GM12872 (cell line): Measurements from ENCODE around the gene MMP12.

Source experiments
- TF ChIP-seq, protein P1 (sequence below): IDR thresholded peaks from 3 replicates; pipeline ENCODE4 v1.5.1; 2011; ENCODE audit warnings: low read depth, mild to moderate bottlenecking, low read length, moderate library complexity; ENCODE audit not compliant: insufficient read depth

The MMP12 gene

DNA sequence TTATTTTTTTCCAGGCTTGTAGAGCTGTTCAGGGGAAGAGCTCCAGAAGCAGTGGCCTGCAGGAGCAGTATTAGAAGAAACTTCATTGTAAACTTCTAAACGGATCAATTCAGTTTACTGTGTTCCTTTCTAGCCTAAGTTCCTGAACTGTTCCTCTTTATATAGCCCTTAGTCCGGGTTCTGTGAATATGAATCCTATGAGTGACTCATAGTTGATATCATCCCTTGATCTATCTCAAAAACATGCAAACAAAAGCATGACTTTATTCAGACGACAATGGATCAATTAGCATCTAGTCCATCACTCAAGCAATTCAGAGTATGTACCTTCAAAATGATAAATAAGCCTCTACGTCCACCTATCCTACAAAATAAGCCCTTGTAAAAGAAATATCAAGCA lies at the start of gene MMP12:
Gene MMP12, minus strand, starts transcription at position 131 of the 400 bp plus-strand sequence. Its CDS starts 45 bp downstream, at position 86.
- TF ChIP-seq, protein P1, sequence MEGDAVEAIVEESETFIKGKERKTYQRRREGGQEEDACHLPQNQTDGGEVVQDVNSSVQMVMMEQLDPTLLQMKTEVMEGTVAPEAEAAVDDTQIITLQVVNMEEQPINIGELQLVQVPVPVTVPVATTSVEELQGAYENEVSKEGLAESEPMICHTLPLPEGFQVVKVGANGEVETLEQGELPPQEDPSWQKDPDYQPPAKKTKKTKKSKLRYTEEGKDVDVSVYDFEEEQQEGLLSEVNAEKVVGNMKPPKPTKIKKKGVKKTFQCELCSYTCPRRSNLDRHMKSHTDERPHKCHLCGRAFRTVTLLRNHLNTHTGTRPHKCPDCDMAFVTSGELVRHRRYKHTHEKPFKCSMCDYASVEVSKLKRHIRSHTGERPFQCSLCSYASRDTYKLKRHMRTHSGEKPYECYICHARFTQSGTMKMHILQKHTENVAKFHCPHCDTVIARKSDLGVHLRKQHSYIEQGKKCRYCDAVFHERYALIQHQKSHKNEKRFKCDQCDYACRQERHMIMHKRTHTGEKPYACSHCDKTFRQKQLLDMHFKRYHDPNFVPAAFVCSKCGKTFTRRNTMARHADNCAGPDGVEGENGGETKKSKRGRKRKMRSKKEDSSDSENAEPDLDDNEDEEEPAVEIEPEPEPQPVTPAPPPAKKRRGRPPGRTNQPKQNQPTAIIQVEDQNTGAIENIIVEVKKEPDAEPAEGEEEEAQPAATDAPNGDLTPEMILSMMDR, result no peak

DNA sequence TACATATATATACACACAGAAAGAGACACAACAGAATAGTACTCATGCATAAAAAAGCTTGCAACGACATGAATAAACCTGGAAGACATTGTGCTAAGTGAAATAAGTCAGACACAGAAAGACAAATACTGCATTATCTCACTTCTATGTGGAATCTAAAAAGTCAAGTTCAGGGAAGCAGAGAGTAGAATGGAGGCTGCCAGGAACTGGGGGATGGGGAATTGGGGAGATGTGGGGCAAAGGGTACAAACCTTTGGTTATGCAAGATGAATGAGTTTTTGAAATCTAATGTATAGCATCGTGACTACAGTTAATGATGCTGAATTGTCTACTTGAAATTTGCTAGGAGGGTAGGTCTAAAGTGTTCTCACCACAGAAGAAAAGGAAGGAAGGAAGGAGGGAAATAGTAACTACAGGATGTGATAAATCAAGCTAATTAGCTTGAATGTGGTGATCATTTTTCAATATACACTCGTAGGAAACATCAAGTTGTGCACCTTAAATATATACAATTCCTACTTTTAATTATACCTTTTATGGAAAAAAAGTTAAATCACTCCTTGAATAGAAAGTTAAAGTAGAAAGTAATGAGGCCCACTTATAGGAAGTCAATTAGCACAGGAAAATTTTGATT lies 46.9 kb upstream of the MMP12 start:
- TF ChIP-seq, protein P1, result no peak

DNA sequence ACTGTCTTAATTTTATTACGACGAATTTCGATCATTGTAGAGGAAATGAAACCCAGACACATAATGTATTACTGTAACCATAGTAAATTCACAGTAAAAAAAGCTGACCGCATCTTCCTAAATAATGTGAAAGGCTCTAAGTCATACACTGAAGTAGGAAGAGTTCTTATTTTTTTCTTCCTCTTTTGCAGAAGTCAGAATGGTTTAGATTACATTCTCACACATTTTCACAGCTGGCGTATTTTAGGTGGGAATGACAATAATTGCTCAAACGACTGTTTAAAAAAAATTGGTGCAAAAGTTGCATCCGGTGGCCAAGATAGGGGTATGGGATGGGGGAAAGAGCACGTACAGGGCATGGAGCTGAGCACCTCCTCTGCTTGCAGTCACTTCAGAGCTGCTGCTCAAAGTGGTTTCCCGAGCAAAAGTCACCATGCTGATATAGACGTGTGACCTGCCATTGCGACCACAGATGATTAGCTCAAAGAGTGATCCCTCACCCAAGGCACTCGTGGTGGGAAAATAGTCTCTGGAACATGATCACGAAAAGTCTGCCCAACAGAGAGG lies 45.4 kb upstream of the MMP12 start:
- TF ChIP-seq, protein P1, result no peak

DNA sequence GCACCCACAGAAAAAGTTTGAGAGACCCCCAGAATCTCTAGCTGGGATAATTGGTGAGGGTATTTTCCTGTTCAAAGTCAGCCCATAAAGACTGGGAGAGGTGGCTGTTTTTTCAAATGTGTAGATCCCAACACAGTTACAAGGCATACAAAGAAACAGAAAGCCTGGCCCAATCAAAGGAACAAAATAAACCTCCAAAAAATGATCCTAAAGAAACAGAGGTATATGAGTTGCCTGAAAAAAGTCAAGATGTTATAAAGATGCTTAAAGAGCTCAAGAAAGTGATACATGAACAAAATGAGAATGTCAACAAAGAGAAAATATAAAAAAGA lies 40.2 kb upstream of the MMP12 start:
- TF ChIP-seq, protein P1, result no peak

DNA sequence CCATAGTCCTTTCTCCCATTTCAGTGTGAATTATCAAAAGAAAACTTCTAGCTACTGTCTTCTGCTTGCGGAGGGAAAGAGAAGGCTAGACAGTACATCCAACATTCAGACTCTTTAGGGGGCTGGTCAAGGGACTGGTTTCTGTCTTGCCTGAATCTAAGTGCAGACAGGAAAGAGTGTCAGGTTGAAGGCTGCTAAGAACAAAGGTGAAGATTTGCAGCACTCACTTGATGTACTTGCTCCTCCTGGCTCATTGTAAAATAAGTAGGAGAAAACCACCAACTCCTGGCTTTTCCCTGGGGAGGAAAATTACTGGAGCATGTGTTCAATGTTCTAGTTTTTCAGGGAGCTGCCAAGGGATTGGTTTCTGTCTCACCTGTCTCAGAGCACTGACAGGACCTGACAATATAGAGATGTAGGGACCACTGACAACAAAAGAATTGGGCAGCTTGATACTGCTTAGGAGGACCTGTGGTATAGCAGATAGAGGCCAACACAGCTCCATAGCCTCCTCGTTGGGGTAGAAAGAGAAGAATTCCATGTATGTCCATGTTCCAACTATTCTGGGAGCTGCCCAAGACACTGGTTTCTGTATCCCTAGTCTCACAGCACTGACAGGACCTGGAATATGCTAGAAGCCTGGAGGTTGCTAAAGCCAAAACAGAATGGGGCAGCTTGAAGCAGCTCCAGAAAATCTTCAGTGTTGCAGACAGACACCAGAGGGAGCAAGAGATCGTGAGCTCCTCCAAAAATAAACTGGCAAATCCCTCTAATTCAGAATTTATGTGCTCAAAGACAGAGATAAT lies 39.7 kb upstream of the MMP12 start:
- TF ChIP-seq, protein P1, result peak; percentile 61

DNA sequence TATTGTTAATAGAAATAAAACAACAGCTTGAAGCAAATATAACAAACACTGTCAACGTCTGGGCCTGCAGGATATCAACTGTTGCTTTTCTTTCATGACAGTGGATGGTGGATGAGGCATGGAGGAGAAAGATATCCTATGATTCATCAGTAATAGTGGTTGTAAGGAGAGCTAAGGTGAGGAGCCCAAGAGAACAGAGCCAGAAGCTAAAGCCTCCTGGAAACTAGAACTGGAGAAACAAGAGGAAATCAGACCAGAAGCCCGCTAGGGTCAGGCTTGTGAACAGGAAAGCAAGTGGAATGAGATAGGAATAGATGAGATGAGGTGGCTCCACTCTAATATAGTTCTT lies 37.7 kb upstream of the MMP12 start:
- TF ChIP-seq, protein P1, result no peak

DNA sequence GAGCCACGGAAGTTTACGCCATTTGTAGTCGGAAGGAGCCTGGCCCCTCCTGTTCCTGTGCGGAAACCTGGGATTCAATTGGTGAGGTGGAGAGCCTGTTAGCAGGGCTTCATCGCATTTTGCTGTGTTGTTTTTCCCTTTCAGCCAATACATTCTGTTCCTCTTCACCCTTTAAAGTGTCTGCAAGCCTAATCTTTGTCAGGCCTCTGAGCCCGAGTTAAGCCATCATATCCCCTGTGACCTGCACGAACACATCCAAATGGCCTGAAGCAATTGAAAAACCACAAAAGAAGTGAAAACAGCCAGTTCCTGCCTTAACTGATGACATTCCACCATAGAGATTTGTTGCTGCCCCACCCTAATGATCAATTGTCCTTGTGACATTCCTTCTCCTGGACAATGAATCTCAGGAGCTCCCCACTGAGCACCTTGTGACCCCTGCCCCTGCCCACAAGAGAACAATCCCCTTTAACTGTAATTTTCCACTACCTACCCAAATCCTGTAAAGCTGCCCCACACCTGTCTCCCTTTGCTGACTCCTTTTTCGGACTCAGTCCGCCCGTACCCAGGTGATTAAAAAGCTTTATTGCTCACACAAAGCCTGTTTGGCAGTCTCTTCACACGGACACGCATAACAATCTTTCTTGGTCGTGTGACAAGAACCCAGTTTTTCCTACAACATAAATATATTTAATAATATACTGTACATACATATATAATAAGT lies 37.1 kb upstream of the MMP12 start:
- TF ChIP-seq, protein P1, result no peak
